Measurements from ENCODE around the gene SLC24A3.

Gene SLC24A3

DNA sequence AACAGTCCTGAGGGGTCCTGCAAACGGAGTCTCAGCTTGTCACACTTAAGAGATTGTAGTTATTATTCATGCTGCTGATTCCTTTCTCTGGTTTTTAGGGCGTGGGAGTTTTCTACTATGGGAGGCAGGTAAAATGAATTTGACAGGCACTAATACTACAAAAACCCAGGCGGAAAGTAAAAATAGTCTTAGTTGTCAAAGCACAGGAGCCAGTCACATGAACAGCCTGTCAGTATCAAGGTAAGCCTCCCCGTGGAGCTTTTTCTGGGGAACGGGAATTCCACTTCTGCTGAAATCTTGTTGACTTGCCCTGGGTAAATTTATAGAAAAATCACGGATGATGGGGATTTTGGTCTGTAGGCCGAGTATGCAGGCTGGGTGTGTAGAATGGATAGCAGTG, 79.8 kb downstream of the SLC24A3 start:
- H3K4me3 ChIP-seq (ENCODE audit: low read depth, low read length) = no peak overlapping the region
- TF ChIP-seq MYC (IDR thresholded peaks at IDR 0.05; ENCODE audit: low read depth, low read length) = no peak
- no peak for TF ChIP-seq POLR2A (IDR thresholded peaks at IDR 0.05; ENCODE audit: extremely low read depth, insufficient read length)
- TF ChIP-seq, protein P1, sequence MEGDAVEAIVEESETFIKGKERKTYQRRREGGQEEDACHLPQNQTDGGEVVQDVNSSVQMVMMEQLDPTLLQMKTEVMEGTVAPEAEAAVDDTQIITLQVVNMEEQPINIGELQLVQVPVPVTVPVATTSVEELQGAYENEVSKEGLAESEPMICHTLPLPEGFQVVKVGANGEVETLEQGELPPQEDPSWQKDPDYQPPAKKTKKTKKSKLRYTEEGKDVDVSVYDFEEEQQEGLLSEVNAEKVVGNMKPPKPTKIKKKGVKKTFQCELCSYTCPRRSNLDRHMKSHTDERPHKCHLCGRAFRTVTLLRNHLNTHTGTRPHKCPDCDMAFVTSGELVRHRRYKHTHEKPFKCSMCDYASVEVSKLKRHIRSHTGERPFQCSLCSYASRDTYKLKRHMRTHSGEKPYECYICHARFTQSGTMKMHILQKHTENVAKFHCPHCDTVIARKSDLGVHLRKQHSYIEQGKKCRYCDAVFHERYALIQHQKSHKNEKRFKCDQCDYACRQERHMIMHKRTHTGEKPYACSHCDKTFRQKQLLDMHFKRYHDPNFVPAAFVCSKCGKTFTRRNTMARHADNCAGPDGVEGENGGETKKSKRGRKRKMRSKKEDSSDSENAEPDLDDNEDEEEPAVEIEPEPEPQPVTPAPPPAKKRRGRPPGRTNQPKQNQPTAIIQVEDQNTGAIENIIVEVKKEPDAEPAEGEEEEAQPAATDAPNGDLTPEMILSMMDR (IDR thresholded peaks at IDR 0.05; ENCODE audit: low read depth, low read length) = no peak
- TF ChIP-seq, protein P2, sequence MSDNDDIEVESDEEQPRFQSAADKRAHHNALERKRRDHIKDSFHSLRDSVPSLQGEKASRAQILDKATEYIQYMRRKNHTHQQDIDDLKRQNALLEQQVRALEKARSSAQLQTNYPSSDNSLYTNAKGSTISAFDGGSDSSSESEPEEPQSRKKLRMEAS (IDR thresholded peaks at IDR 0.05; ENCODE audit: low read depth, low read length) = no peak
- DNase-seq (ENCODE audit: low read depth) = no peak

DNA sequence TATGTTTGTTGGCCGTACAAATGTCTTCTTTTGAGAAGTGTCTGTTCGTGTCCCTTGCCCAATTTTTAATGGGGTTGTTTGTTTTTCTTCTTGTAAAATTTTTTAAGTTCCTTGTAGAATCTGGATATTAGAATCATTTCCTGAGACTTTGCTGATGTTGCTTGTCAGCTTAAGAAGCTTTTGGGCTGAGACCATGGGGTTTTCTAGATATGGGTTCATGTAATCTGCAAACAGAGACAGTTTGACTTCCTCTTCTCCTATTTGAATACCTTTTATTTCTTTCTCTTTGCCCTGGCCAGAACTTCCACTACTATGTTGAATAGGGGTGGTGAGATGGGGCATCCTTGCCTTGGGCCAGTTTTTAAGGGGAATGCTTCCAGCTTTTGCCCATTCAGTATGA, 82.6 kb downstream of the SLC24A3 start:
- no peak for DNase-seq (ENCODE audit: low read depth)
- TF ChIP-seq MYC (IDR thresholded peaks at IDR 0.05; ENCODE audit: low read depth, low read length) = no peak
- TF ChIP-seq, protein P1 (IDR thresholded peaks at IDR 0.05; ENCODE audit: low read depth, low read length) = no peak
- no peak for TF ChIP-seq POLR2A (IDR thresholded peaks at IDR 0.05; ENCODE audit: extremely low read depth, insufficient read length)
- TF ChIP-seq, protein P2 (IDR thresholded peaks at IDR 0.05; ENCODE audit: low read depth, low read length) = no peak
- no peak overlapping the region for H3K4me3 ChIP-seq (ENCODE audit: low read depth, low read length)

DNA sequence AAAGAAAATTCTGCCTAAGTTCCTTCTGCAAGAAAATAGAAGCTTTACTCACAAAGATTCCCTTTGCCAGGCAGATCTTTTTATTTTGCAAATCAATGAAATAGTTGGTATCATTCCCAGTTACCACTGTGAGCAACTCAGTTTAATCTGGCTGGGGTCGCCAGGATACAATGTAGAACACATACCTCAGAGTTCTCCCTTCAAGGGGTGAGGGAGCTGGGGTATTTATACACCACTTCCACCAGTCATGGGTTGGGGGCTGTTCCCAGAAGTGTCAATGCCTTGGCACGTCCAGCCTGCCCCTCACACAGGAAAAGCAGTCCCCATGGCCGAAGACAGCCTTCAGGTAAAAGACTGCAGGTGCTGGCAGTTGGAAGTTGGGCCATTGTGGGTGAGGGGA, 86.2 kb downstream of the SLC24A3 start:
- H3K4me3 ChIP-seq (ENCODE audit: low read depth, low read length) = no peak overlapping the region
- TF ChIP-seq, protein P2 (IDR thresholded peaks at IDR 0.05; ENCODE audit: low read depth, low read length) = no peak
- TF ChIP-seq MYC (IDR thresholded peaks at IDR 0.05; ENCODE audit: low read depth, low read length) (no peak), POLR2A (IDR thresholded peaks at IDR 0.05; ENCODE audit: extremely low read depth, insufficient read length) (no peak)
- TF ChIP-seq, protein P1 (IDR thresholded peaks at IDR 0.05; ENCODE audit: low read depth, low read length) = no peak
- no peak for DNase-seq (ENCODE audit: low read depth)

DNA sequence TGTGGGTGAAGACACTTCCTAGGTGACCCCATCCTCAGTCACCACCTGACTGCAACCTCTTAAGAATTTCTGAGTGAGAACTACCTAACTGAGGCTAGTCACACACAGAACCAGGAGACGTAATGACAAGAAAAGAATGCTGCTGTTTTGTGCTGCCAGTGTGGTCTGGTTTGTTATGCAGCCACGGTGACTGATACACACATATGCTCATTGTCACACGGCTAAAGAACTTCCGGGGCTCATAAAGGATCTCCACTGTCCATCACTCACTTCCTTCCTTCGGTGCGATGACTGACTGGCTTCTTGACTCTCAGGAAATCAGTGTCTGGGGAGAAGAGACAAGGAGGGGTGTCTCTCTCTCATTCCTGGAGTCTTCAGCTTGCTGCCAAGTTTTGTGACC, 88.0 kb downstream of the SLC24A3 start:
- TF ChIP-seq POLR2A (IDR thresholded peaks at IDR 0.05; ENCODE audit: extremely low read depth, insufficient read length) = no peak
- TF ChIP-seq, protein P1 (IDR thresholded peaks at IDR 0.05; ENCODE audit: low read depth, low read length) = no peak
- TF ChIP-seq, protein P2 (IDR thresholded peaks at IDR 0.05; ENCODE audit: low read depth, low read length) = no peak
- TF ChIP-seq MYC (IDR thresholded peaks at IDR 0.05; ENCODE audit: low read depth, low read length) = no peak
- DNase-seq (ENCODE audit: low read depth) = no peak
- no peak overlapping the region for H3K4me3 ChIP-seq (ENCODE audit: low read depth, low read length)

DNA sequence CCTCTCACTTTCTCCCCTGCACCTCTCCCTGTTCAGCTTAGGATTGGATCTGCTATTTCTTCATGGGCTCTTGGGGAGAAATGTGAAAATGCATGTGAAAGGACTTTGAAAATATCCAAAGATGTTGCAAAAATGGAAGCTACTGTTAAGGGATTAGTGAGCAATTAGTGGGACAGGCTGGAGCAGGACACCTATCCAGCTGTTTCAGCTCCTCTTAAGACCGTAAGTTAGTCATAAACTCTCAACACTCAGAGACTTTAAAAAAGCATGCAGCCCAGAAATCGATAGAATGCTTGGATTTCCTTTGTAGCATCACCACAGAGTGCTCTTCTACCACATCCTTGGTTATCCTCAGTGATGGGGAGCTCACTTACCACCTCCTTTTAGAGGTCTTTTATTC, 88.7 kb downstream of the SLC24A3 start:
- no peak overlapping the region for H3K4me3 ChIP-seq (ENCODE audit: low read depth, low read length)
- TF ChIP-seq POLR2A (IDR thresholded peaks at IDR 0.05; ENCODE audit: extremely low read depth, insufficient read length) = no peak
- TF ChIP-seq, protein P1 (IDR thresholded peaks at IDR 0.05; ENCODE audit: low read depth, low read length) = no peak
- TF ChIP-seq MYC (IDR thresholded peaks at IDR 0.05; ENCODE audit: low read depth, low read length) = no peak
- TF ChIP-seq, protein P2 (IDR thresholded peaks at IDR 0.05; ENCODE audit: low read depth, low read length) = no peak
- DNase-seq (ENCODE audit: low read depth) = no peak

DNA sequence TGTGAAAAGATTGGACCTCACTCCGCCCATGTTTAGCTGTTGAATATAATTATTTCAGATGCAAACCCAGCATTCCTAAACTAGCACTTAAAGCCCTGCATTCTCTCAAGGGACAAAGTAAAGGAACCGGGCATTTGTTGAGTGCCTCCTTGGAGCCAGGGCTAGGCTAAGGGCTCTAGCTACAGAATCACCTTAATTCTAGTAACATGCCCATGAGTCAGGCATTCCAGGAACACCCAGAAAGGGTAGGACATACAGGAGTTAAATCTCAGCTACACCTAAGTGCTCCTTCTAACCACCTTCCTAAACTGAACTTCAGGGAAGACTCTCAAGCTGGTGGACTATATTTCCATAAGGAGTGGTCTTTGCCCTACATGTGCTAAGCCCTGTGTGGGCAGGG, 89.4 kb downstream of the SLC24A3 start:
- no peak for DNase-seq (ENCODE audit: low read depth)
- TF ChIP-seq MYC (IDR thresholded peaks at IDR 0.05; ENCODE audit: low read depth, low read length) (no peak), POLR2A (IDR thresholded peaks at IDR 0.05; ENCODE audit: extremely low read depth, insufficient read length) (no peak)
- TF ChIP-seq, protein P2 (IDR thresholded peaks at IDR 0.05; ENCODE audit: low read depth, low read length) = no peak
- TF ChIP-seq, protein P1 (IDR thresholded peaks at IDR 0.05; ENCODE audit: low read depth, low read length) = no peak
- H3K4me3 ChIP-seq (ENCODE audit: low read depth, low read length) = no peak overlapping the region

Data from NB4 (cell line).